GM21367 (cell line): ENCODE measurements around the gene SESN1.
A peak's percentile ranks its signal among the peaks of the same experiment; 100 is the strongest.

Experiments used
- ATAC-seq: cut with Tn5 transposase; IDR thresholded peaks from one replicate; pipeline ENCODE4 v1.9.1; 2021; ENCODE audit not compliant: unreplicated experiment

SESN1 gene

GRCh38 chr6:109033655-109034054 is 61.0 kb downstream of the SESN1 start:
- ATAC-seq = no peak

- ATAC-seq = no peak
Measured at GRCh38 chr6:109031416-109031815, 63.2 kb downstream of the SESN1 start.

- no peak for ATAC-seq
Measured at GRCh38 chr6:109029313-109029712, 65.3 kb downstream of the SESN1 start.

- no peak for ATAC-seq
Measured at GRCh38 chr6:109028439-109028838, 66.2 kb downstream of the SESN1 start.

GRCh38 chr6:109027964-109028363 is 66.7 kb downstream of the SESN1 start:
- ATAC-seq = no peak

- ATAC-seq = no peak
Measured at GRCh38 chr6:109025639-109026038, 69.0 kb downstream of the SESN1 start.

GRCh38 chr6:109024784-109025183 is 69.9 kb downstream of the SESN1 start:
- ATAC-seq = no peak

GRCh38 chr6:109024368-109024767 is 70.3 kb downstream of the SESN1 start:
- ATAC-seq = no peak

- ATAC-seq = no peak
Measured at GRCh38 chr6:109023356-109023925, 71.2 kb downstream of the SESN1 start.

GRCh38 chr6:109021870-109022269 is 72.8 kb downstream of the SESN1 start:
- ATAC-seq = no peak

- ATAC-seq = no peak
Measured at GRCh38 chr6:109019911-109020310, 74.7 kb downstream of the SESN1 start.

GRCh38 chr6:109015176-109015575 is 79.5 kb downstream of the SESN1 start:
- ATAC-seq = no peak

- no peak for ATAC-seq
Measured at GRCh38 chr6:109014606-109015005, 80.0 kb downstream of the SESN1 start.

GRCh38 chr6:109013656-109014305 is 80.9 kb downstream of the SESN1 start:
- ATAC-seq = no peak

GRCh38 chr6:109010705-109011102 is 83.9 kb downstream of the SESN1 start:
- ATAC-seq = no peak

GRCh38 chr6:109009962-109010704 is 84.5 kb downstream of the SESN1 start:
- no peak for ATAC-seq

GRCh38 chr6:109009236-109009961 is 85.2 kb downstream of the SESN1 start:
- ATAC-seq = peak; percentile 94

- peak; percentile 14 for ATAC-seq
Measured at GRCh38 chr6:109008537-109009235, 86.0 kb downstream of the SESN1 start.

GRCh38 chr6:109008054-109008453 is 86.6 kb downstream of the SESN1 start:
- ATAC-seq = no peak

- ATAC-seq = no peak
Measured at GRCh38 chr6:109007521-109007920, 87.1 kb downstream of the SESN1 start.

GRCh38 chr6:109006818-109007217 is 87.8 kb downstream of the SESN1 start:
- no peak for ATAC-seq
